WTC11 (cell line): ENCODE data around the gene PARD6A. TPM values are rescaled to one million over a fixed set of nuclear protein-coding genes. Genes with fewer than 3 reads are reported as not detected.
A peak's percentile ranks its signal among the peaks of the same experiment; 100 is the strongest.

Source experiments
- ATAC-seq: fragments of 200-7000 bp; cut with Tn5 transposase; 2 replicates; pipeline ENCODE4 v1.10.0; 2021; ENCODE audit warnings: mild to moderate bottlenecking, moderate library complexity
- CTCF ChIA-PET: fragments of 300-600 bp; sonication (Branson Sonifier 250); formaldehyde crosslinking; loops from one replicate; lab custom pipeline; 2021; ENCODE audit warnings: antibody characterized with exemption; lab: Charles Lee
- POLR2A ChIA-PET: fragments of 350-600 bp; sonication (Branson Sonifier 250); formaldehyde crosslinking; loops from one replicate; lab custom pipeline; 2021; ENCODE audit warnings: antibody characterized with exemption; lab: Charles Lee
- DNase-seq: peaks from one replicate; pipeline ENCODE4 v3.0.0; 2021; ENCODE audit warnings: low spot score
- H3K27ac Mint-ChIP-seq: 2 replicates; pipeline ENCODE4 v1.8.0; 2021; ENCODE audit warnings: mixed read lengths
- H3K27me3 Mint-ChIP-seq: 2 replicates; pipeline ENCODE4 v1.8.0; 2021; ENCODE audit warnings: low read depth, mild to moderate bottlenecking, moderate library complexity, mixed read lengths
- H3K36me3 Mint-ChIP-seq: 2 replicates; pipeline ENCODE4 v1.8.0; 2021; ENCODE audit warnings: mixed read lengths
- H3K4me1 Mint-ChIP-seq: 2 replicates; pipeline ENCODE4 v1.8.0; 2022; ENCODE audit warnings: mixed read lengths
- H3K4me3 Mint-ChIP-seq: 2 replicates; pipeline ENCODE4 v1.8.0; 2021; ENCODE audit warnings: mild to moderate bottlenecking, moderate library complexity, mixed read lengths
- H3K9me3 Mint-ChIP-seq: 2 replicates; pipeline ENCODE4 v1.8.0; 2021; ENCODE audit warnings: mixed read lengths
- AR ChIP-seq: fragments of 250-450 bp; sonication (Bioruptor Pico); IDR thresholded peaks from 2 replicates; pipeline ENCODE4 v1.9.0; 2021; ENCODE audit warnings: mild to moderate bottlenecking
- ATF1 ChIP-seq: sonication (generic); formaldehyde crosslinking; IDR thresholded peaks from 2 replicates; pipeline ENCODE4 v1.8.1; 2023; ENCODE audit warnings: mild to moderate bottlenecking, moderate library complexity, missing genetic modification reagents
- ATF3 ChIP-seq: sonication (generic); formaldehyde crosslinking; conservative IDR thresholded peaks from 2 replicates; pipeline ENCODE4 v1.8.1; 2022; ENCODE audit warnings: mild to moderate bottlenecking, missing genetic modification reagents
- CREM ChIP-seq: sonication (generic); formaldehyde crosslinking; IDR thresholded peaks from 2 replicates; pipeline ENCODE4 v1.8.1; 2022; ENCODE audit warnings: mild to moderate bottlenecking, missing genetic modification reagents, moderate library complexity
- CTCF ChIP-seq: fragments of 200-600 bp; IDR thresholded peaks from 2 replicates; pipeline ENCODE4 v1.8.0; 2022; ENCODE audit warnings: antibody characterized with exemption
- ELF4 ChIP-seq: sonication (generic); formaldehyde crosslinking; IDR thresholded peaks from 2 replicates; pipeline ENCODE4 v1.8.1; 2022; ENCODE audit warnings: low read depth, mild to moderate bottlenecking, moderate library complexity, missing genetic modification reagents
- EMX1 ChIP-seq: fragments of 250-450 bp; sonication (Bioruptor Pico); IDR thresholded peaks from 2 replicates; pipeline ENCODE4 v1.8.0; 2021; ENCODE audit warnings: mild to moderate bottlenecking
- ETV6 ChIP-seq: sonication (generic); formaldehyde crosslinking; IDR thresholded peaks from 2 replicates; pipeline ENCODE4 v1.8.1; 2022; ENCODE audit warnings: mild to moderate bottlenecking, missing genetic modification reagents
- GRHL2 ChIP-seq: fragments of 250-450 bp; sonication (Bioruptor Pico); IDR thresholded peaks from 2 replicates; pipeline ENCODE4 v1.8.0; 2022; ENCODE audit warnings: mild to moderate bottlenecking, moderate library complexity; ENCODE audit not compliant: insufficient replicate concordance, severe bottlenecking
- GTF2I ChIP-seq: fragments of 250-450 bp; sonication (Bioruptor Pico); conservative IDR thresholded peaks from 2 replicates; pipeline ENCODE4 v1.4.0; 2021; ENCODE audit warnings: mild to moderate bottlenecking
- HMGA2 ChIP-seq: fragments of 250-450 bp; sonication (Bioruptor Pico); IDR thresholded peaks from 2 replicates; pipeline ENCODE4 v1.4.0; 2021; ENCODE audit warnings: mild to moderate bottlenecking, moderate library complexity
- IRF2 ChIP-seq: sonication (generic); formaldehyde crosslinking; IDR thresholded peaks from 2 replicates; pipeline ENCODE4 v1.8.0; 2022; ENCODE audit warnings: low read depth, missing genetic modification reagents, borderline replicate concordance
- MAX ChIP-seq: sonication (generic); formaldehyde crosslinking; IDR thresholded peaks from 2 replicates; pipeline ENCODE4 v1.8.0; 2022; ENCODE audit warnings: mild to moderate bottlenecking, missing genetic modification reagents
- NFATC4 ChIP-seq: fragments of 250-450 bp; sonication (Bioruptor Pico); IDR thresholded peaks from 2 replicates; pipeline ENCODE4 v1.9.0; 2021; ENCODE audit warnings: mild to moderate bottlenecking
- PRRX2 ChIP-seq: fragments of 250-450 bp; sonication (Bioruptor Pico); IDR thresholded peaks from 2 replicates; pipeline ENCODE4 v1.8.0; 2021; ENCODE audit warnings: mild to moderate bottlenecking
- SMAD4 ChIP-seq: sonication (generic); formaldehyde crosslinking; IDR thresholded peaks from 2 replicates; pipeline ENCODE4 v1.8.0; 2022; ENCODE audit warnings: mild to moderate bottlenecking, missing genetic modification reagents
- USF1 ChIP-seq: sonication (generic); formaldehyde crosslinking; IDR thresholded peaks from 2 replicates; pipeline ENCODE4 v1.8.0; 2022; ENCODE audit warnings: mild to moderate bottlenecking, missing genetic modification reagents
- ZMAT4 ChIP-seq: fragments of 250-450 bp; sonication (Bioruptor Pico); IDR thresholded peaks from 2 replicates; pipeline ENCODE4 v1.9.0; 2021; ENCODE audit warnings: mild to moderate bottlenecking
- ZNF281 ChIP-seq: sonication (generic); formaldehyde crosslinking; IDR thresholded peaks from 2 replicates; pipeline ENCODE4 v1.8.0; 2023; ENCODE audit warnings: mild to moderate bottlenecking, missing genetic modification reagents
- ZNF423 ChIP-seq: fragments of 250-450 bp; sonication (Bioruptor Pico); IDR thresholded peaks from 2 replicates; pipeline ENCODE4 v2.1.2; 2022; ENCODE audit warnings: mild to moderate bottlenecking, moderate library complexity
- ZNF532 ChIP-seq: fragments of 250-450 bp; sonication (Bioruptor Pico); IDR thresholded peaks from 2 replicates; pipeline ENCODE4 v1.9.0; 2021; ENCODE audit warnings: mild to moderate bottlenecking, borderline replicate concordance
- ZNF671 ChIP-seq: fragments of 250-450 bp; sonication (Bioruptor Pico); IDR thresholded peaks from 2 replicates; pipeline ENCODE4 v1.8.0; 2021; ENCODE audit warnings: mild to moderate bottlenecking
- total RNA-seq: library from RNA; stranded (reverse); gene quantifications from 3 replicates; pipeline ENCODE4 v1.2.3, GENCODE V29; 2021

Gene PARD6A
- total RNA-seq, 1 experiment from 2014 or later = 17.1 TPM

GRCh38 chr16:67613808-67614207 is 47.0 kb upstream of the PARD6A start (continued):
- 0 out of 2 replicates have a peak, but pooled peaks have one; percentile 40 for TF ChIP-seq AR (CRISPR knock-in tag)
- no peak for TF ChIP-seq ATF1 (CRISPR knock-in tag)
- no peak for TF ChIP-seq PRRX2
- no peak for TF ChIP-seq IRF2
- peak; percentile 46; the same call in 1 of the 2 replicates for TF ChIP-seq GTF2I (CRISPR knock-in tag)
- TF ChIP-seq CTCF = peak; percentile 40; the same call in 1 of the 2 replicates
- TF ChIP-seq NFATC4 (CRISPR knock-in tag) = no peak
- TF ChIP-seq ZNF671 = no peak
- 0 out of 2 replicates have a peak, but pooled peaks have one; percentile 28 for TF ChIP-seq ZNF532 (CRISPR knock-in tag)
- no peak for TF ChIP-seq CREM (CRISPR knock-in tag)

- peaks cover 54% of the 10 kb centered on the region for H3K36me3 Mint-ChIP-seq
- H3K4me3 Mint-ChIP-seq = no peak overlapping the region
- no peak for ATAC-seq
- TF ChIP-seq ZNF281 (CRISPR knock-in tag) (no peak), ETV6 (no peak), USF1 (CRISPR knock-in tag) (no peak), ATF3 (CRISPR knock-in tag) (no peak), ATF1 (CRISPR knock-in tag) (no peak), HMGA2 (CRISPR knock-in tag) (no peak), SMAD4 (CRISPR knock-in tag) (no peak), ZNF423 (CRISPR knock-in tag) (no peak), MAX (CRISPR knock-in tag) (no peak), EMX1 (CRISPR knock-in tag) (no peak), ZMAT4 (CRISPR knock-in tag) (no peak), ELF4 (CRISPR knock-in tag) (no peak), GRHL2 (CRISPR knock-in tag) (no peak)
These were observed 32.5 kb upstream of the PARD6A start for GRCh38 chr16:67628216-67628615.

More at GRCh38 chr16:67628216-67628615, 32.5 kb upstream of the PARD6A start:
- no peaks in the 10 kb centered on the region for H3K4me1 Mint-ChIP-seq
- no peak for DNase-seq
- no peaks in the 10 kb centered on the region; the same call in 1 of the 2 replicates for H3K27me3 Mint-ChIP-seq
- no peak overlapping the region for H3K27ac Mint-ChIP-seq
- CTCF ChIA-PET = interaction anchor here (1.2 to 1.9 kb wide), 2 partner anchors 81 to 107 kb away, joined by 4 to 6 read pairs; no protein-coding TSS in a partner anchor
- no peaks in the 10 kb centered on the region for H3K9me3 Mint-ChIP-seq
- POLR2A ChIA-PET = interaction anchor here (0.6 kb wide), 1 partner anchor 127 kb away, joined by 3 read pairs; no protein-coding TSS in a partner anchor
